Measurements from ENCODE around the gene NR6A1. TPM values are rescaled to one million over a fixed set of nuclear protein-coding genes. Genes with fewer than 3 reads are reported as not detected.
"Not testable (repeated sequence)": the region's sequence is repeated elsewhere in the genome, so short reads cannot be mapped to it uniquely, and the experiment has no call there.

Gene NR6A1
- total RNA-seq, 1 donor from 2014 or later, result 0.72 TPM

- peak; percentile 29 for DNase-seq (ENCODE audit: low spot score)
Observed at GRCh38 chr9:124776954-124777648, 6.0 kb upstream of the NR6A1 start, which contains the start of gene OLFML2A. OLFML2A (plus strand) TSS chr9:124777133; CDS start chr9:124777271, 138 bp downstream.

- no peak for DNase-seq (ENCODE audit: low spot score)
Observed at GRCh38 chr9:124776618-124776953, 5.5 kb upstream of the NR6A1 start.

- DNase-seq (ENCODE audit: low spot score), result peak; percentile 81
Observed at GRCh38 chr9:124774129-124774978, 3.2 kb upstream of the NR6A1 start.

- no peak for DNase-seq (ENCODE audit: low spot score)
Observed at GRCh38 chr9:124773473-124774128, 2.5 kb upstream of the NR6A1 start.

- not testable (repeated sequence) for DNase-seq (ENCODE audit: low spot score)
Observed at GRCh38 chr9:124772877-124773276, 1.8 kb upstream of the NR6A1 start.

GRCh38 chr9:124771867-124772679, 962 bp upstream of the NR6A1 start:
- DNase-seq (ENCODE audit: low spot score), result peak; percentile 77

GRCh38 chr9:124770359-124771020, 621 bp downstream of the NR6A1 start:
- no peak for DNase-seq (ENCODE audit: low spot score)

GRCh38 chr9:124769549-124770358, 1.4 kb downstream of the NR6A1 start:
- no peak for DNase-seq (ENCODE audit: low spot score)

- peak; percentile 25 for DNase-seq (ENCODE audit: low spot score)
Observed at GRCh38 chr9:124768750-124769548, 2.2 kb downstream of the NR6A1 start.

GRCh38 chr9:124768334-124768733, 2.8 kb downstream of the NR6A1 start:
- no peak for DNase-seq (ENCODE audit: low spot score)

- no peak for DNase-seq (ENCODE audit: low spot score)
Observed at GRCh38 chr9:124767821-124768220, 3.3 kb downstream of the NR6A1 start.

- DNase-seq (ENCODE audit: low spot score), result no peak
Observed at GRCh38 chr9:124766815-124767554, 4.1 kb downstream of the NR6A1 start.

GRCh38 chr9:124766326-124766725, 4.8 kb downstream of the NR6A1 start:
- no peak for DNase-seq (ENCODE audit: low spot score)

- DNase-seq (ENCODE audit: low spot score), result no peak
Observed at GRCh38 chr9:124765439-124765835, 5.7 kb downstream of the NR6A1 start.

- no peak for DNase-seq (ENCODE audit: low spot score)
Observed at GRCh38 chr9:124764774-124765438, 6.2 kb downstream of the NR6A1 start.

- no peak for DNase-seq (ENCODE audit: low spot score)
Observed at GRCh38 chr9:124762633-124763032, 8.5 kb downstream of the NR6A1 start.

- DNase-seq (ENCODE audit: low spot score), result no peak
Observed at GRCh38 chr9:124761710-124762109, 9.4 kb downstream of the NR6A1 start.

- DNase-seq (ENCODE audit: low spot score), result no peak
Observed at GRCh38 chr9:124761196-124761595, 9.9 kb downstream of the NR6A1 start.

Data from umbilical cord (tissue), 2 donors.